Lung microvascular endothelial cell (primary cell): ENCODE data around the gene PRR22. TPM values are rescaled to one million over a fixed set of nuclear protein-coding genes. Genes with fewer than 3 reads are reported as not detected.

Experiments
- DNase-seq, 2 donors: peaks; one replicate each; pipeline versions ENCODE4 v3.0.0 to v3.0.0-alpha.2; 2010; ENCODE audit warnings: low read depth in 2 of 2
- total RNA-seq: library from RNA; depleted of rRNA; stranded (reverse); fragments of >200 nt; gene quantifications from 2 replicates; pipeline ENCODE4 v1.2.1, GENCODE V29; 2014

Gene PRR22
- 0.22 and 0.40 TPM in 2 replicates for total RNA-seq

DNA sequence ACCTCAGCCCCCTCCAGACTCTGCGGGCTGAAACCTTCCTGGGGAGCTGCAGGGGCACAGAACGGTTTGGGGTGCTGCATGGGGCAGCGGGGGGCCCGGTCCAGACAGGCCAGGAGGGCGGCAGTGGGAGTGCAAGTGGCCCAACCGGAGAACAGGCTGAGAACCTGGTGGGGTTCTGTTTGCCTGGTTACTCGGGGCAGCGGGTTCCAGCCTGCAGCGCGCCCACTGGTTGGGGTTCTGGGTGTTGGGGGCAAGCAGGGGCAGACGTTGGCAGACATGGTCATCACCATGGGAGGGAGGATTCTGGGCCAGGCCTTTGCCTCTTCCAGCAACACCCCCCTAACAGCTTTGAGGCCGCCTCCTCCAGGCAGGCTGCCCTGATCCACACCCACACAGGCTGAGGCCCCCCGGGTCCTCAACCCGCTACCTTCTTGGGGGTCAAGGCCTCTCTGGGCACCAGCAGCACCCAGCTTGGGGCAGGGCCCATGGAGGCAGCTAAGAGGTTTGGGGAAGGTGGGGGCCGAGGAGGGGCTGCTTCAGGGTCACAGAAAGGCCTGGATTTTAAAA lies at the start of gene PRR22:
TSS of gene PRR22 (minus strand) at position 166 of the 567 bp plus-strand sequence. CDS start at position 80, 86 bp downstream.
- DNase-seq, result no peak

DNA sequence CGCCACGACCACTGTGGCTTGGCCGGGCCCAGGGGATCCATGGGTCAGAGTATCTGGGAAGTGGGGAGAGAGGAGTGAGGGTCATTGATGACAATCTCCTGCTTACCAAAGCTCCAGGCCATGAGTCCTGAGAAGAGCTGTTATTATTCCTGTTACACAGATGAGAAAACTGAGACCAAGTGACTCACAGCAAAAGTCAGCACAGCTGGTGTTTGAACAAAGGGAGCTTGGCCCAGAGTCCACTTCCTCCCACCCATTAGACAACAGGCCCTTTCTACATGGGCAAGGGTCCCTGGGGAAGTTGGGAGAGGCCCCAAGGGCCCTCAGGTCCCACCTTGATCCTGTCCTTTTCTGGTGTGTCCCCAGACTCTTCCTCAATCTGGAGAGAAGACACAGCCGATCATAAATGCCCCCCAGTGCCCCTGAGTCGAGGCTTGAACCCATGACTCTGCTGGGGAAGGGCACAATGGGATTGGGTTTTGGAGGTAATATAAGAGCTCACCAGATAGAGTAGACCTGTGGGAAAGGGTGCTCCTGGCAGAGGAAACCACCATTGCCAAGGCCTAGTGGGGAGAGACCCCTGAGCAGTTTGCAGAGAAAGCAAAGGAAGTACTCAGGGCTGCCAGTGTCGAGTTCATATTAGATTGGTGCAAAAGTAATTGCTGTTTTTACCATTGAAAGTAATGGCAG lies 48.1 kb upstream of the PRR22 start:
- DNase-seq, result no peak

DNA sequence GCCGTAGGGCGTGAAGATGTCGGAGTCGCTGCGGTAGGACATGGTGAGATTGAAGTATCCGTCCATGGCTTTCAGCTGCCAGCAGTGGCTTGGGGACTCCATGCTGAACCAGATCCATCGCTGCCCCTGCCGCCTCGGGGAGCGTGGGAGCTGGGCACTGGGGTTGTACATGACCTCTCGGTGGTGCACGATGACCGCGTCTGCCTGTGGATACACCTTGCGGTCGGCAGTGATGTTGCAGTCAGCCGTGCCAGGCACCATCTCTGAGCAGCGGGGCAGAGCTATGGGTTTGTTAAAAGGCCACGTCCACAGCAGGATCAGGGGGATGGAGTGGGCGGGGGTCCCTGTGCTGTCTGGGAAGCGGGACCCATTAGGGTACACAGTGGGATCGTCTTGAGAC lies 47.5 kb upstream of the PRR22 start:
- no peak for DNase-seq

DNA sequence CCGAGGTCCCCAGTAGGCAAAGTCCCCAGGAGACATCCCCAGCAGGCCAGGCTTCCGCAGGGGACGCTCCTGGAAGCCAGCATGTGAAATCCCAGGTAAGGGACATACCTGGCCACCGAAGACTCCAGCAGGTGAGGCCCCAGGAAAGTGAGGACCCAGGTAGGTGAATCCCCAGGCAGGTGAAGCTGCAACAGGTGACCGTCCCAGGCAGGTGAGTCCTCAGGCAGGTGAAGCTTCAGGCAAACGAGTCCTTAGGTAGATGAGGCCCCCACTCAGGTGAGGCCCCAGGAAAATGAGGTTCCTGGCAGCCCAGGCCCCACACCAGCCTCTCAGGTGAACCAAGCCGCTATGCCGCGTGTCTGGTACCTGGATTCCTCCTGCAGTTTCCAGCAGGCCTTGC lies 46.6 kb upstream of the PRR22 start:
- no peak for DNase-seq

DNA sequence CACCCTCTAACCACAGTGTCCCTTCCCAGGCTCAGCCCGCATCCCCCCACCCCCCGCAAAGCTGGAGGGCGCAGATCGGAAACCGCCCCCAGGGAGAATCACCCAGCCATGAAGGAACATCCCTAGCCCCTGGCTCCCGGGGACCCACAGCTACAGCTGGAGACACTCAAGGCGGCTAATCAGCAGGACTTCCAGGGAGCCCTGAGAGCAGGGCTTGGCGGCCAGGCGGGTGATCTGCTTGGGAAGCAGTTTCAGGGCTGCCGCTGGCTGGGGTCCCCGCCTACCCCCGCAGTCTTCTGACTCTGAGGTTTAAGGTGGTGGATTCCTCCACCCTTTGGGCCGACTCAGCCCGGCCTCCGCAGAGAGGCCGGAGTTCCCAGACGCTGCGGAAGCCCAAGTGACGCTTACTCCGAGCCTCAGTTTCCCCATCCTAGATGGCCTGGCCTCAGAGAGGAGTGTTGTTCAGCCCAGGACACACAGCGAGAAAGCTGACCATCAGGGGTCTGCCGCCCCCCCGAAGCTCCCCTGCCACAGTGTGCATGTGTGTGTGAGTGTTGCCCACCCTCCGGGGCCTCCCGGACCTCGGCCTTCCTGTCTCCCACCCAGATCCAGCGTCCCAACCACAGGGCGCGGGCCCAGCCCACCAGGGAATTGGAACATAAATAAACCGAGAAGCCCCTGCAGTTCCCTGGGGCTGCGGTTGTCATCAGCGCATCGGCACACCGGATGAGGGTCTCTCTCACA lies 45.2 kb upstream of the PRR22 start:
- no peak for DNase-seq

DNA sequence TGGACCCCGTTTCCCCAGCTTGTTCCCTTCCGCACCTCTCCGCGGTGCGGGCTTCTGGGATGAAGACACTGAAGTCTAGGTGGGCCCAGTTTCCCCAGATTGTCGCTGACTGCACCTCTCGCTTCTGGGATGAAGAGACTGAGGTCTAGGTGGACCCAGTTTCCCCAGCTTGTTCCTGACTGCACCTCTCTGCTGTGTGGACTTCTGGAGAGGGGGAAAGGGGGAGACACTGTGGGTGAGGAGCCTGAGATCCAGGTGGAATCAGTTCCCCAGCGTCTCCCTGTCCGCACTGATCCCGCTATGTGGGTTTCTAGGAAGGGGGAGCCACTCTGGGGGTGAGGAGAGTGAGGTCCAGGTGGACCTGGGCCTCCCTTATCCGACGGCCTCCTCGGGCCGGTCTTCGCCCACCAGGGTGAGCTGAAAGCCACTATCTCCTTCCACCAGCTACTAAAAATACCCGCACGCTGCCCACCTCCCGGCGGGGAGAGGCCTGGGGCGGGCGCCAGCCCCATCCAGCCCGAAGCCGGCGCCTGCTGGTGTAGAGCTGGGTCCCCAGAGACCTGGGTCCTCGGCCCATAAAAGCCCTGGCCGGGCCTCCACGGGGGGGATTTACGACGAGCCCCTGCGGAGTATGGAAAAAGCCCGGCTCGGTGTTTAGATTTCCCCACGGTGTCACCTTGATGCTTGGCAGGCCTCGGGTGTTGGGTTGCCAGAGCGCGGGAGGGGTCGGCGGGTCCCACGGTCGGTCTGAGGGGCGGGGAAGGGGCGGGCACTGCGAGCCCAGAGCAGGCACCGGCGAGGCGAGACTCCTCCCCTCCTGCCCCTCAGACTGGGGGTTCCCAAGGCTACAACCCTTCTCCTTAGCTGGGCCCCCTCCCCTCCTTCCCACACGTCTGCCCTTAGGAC lies 44.4 kb upstream of the PRR22 start:
- DNase-seq, result peak in 1 of 2 donors; percentile 50

DNA sequence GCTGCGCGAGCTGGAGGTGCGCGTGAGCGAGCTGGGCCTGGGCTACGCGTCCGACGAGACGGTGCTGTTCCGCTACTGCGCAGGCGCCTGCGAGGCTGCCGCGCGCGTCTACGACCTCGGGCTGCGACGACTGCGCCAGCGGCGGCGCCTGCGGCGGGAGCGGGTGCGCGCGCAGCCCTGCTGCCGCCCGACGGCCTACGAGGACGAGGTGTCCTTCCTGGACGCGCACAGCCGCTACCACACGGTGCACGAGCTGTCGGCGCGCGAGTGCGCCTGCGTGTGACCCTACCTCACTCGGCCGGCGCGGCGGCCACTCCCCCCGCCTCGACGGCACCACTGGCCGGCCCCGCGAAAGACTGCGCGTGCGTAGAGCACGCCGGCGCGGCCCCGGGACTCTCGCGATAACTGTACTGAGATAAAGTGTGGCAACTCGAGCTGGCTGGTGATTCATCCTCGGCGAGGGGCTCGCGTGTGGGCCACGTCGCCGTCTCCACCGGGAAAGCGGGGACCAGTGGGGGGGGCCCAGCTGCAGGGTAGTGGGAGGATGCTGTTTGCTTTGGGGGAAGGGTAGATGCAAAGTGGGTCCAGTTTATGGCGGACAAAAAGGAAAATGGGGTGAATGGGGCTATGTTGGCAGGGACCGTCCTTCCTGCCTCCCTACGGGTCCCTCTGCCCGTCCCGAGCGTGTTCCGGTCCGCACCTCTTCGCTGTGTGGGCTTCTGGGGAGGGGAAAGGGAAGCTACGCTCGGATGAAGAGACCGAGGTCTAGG lies 43.5 kb upstream of the PRR22 start:
- peak; percentile 86 to 96 for DNase-seq

DNA sequence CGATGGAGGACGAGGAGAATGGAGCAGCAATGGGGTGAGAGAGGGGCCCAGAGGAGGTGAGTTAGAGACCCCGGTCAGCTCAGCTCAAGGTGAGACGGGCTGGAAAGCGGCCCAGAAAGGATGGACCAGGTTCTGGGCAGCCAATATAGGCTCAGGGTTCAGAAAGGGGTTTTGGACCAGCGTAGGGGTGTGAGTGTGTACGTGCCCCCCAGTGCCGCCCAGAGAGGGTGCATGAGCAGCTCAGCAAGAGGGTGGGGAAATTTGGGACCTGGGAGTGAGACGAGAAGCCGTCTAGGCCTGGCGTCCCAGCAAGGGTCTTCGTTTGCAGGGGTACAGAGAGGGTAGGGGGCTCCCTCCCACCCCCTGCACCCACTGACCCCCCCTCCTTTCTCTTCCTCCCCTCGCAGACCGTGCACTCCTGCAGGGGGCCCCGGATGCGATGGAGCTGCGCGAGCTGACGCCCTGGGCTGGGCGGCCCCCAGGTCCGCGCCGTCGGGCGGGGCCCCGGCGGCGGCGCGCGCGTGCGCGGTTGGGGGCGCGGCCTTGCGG lies 42.9 kb upstream of the PRR22 start:
- DNase-seq, result no peak

DNA sequence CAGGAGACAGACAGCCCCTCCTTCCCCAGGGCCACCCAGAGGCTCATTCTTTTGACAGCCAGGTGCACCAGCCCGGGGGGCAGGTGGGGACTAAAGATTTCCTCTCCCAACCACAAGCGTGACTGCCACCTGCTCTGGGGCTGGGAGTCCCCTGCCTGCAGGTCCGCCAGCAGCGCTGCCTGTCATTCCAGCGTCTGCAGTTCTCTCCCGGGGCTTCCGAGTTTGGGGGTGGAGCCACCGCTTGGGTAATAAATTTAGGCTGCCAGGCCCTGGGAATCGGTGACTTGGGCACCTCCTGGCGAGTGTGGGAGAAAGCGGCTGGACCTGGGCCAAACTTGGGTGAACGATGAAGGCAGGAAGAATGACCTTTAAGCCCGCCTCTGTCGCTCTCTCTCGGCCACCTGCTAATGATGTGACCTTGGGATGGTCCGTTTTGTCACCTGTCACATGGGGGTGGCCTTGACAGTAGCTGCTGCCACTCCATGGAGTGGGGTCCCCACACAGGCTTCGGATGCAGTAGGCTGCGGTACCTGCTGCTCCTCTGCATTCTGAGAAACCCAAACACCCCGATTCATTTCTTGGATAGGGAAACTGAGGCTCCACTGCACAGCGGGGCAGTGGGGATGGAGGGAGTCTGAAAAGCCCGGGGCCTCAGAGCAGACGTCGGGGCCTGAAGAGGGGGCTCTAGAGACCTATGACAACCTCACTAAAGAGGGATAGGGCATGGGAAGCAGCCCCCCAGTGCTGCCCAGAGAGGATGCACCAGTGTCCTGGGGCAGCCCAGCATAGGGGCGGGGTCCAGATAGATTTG lies 42.2 kb upstream of the PRR22 start:
- peak in 1 of 2 donors; percentile 19 for DNase-seq

DNA sequence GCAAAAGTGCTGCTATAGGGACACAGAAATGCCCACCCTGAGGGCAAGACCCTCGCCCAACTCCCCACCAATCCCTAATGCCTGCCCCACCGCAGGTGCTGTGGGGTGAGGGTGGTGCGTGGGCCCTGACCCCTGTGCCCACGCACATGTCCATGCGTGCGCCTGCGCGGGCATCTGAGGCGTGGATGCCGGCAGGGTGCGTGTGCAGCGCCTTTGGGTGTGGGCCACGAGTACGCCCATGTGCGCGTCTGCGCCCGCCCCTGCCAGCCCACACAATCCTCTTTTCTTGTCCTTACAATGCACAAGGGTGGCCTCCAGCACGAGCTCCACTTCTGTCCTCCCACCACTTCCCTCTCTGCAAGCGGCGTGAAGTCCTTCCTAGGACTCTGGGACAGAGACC lies 40.6 kb upstream of the PRR22 start:
- DNase-seq, result no peak

DNA sequence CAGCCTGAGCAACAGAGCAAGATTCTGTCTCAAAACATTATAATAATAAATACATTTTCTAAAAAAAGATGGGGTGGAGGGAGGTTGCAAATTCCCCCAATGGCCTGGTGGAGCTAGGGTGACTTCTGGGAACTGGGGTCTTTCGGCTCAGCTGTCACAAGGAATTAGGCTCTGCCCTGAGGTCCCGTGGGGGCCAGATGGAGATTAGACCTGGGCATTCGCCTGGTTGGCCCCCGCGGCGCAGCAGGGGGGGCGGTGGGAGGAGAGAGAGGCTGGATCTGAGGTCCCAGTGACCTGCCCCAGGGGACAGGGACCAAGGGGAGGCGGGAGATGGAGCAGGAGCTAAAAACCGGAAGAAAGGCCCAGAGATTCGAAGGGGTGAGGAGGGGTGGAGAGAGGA lies 40.2 kb upstream of the PRR22 start:
- DNase-seq, result no peak

DNA sequence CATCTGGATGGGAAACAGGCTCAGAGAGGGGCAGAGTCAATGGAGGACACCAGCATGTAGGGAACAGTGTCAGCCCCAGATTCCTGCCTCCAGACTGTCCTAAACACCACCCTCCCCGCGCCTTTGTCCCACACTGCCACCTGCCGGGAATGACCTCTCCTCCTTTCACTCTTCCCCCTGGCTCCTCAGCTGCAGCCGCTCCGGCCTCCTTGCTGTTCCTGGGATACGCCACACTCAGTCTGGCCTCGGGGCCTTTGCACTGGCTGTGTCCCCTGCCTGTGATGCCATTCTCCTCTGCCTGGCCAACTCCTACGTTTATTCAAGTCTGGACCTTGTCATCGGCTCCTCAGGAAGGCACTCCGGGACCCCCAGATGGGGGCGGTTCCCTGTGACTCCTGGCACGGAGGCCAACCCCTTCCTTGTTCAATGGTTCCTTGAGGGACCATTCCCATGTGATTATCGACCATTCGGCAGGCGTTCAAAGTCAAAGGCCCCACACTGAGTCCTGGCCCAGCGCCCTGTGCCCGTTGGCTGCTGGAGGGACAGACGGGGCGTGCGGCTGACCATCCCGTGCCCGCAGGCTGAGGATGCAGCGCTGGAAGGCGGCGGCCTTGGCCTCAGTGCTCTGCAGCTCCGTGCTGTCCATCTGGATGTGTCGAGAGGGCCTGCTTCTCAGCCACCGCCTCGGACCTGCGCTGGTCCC lies 39.2 kb upstream of the PRR22 start:
- no peak for DNase-seq

DNA sequence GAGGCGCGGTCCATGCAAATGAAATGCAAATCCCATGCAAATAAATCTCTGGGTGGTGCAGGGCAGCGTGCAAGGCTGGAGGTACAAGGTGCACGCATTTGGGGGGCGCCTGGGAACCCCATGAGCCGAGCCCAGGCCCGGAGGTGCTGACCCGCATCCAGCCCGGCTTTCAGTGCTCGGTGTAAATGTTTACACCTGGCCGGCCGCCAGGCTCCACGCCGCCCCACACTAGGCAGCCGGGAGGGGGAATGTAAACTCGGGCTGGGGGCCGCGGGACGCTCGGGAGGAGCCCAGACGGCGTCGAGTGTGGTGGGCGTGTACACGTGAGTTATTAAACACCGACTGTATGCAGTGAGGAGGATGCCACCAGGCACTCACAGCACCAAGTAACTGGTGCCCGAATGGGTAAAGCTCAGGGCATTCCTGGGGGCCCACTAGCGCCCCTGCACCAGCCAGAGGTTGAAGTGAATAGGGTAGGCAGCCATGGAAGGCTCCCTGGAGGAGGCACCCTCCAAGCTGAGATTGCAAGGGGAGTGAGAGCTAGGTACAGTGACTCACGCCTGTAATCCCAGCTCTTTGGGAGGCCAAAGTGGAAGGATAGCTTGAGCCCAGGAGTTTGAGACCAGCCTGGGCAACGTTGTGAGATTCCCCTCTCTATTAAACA lies 37.8 kb upstream of the PRR22 start:
- no peak for DNase-seq

DNA sequence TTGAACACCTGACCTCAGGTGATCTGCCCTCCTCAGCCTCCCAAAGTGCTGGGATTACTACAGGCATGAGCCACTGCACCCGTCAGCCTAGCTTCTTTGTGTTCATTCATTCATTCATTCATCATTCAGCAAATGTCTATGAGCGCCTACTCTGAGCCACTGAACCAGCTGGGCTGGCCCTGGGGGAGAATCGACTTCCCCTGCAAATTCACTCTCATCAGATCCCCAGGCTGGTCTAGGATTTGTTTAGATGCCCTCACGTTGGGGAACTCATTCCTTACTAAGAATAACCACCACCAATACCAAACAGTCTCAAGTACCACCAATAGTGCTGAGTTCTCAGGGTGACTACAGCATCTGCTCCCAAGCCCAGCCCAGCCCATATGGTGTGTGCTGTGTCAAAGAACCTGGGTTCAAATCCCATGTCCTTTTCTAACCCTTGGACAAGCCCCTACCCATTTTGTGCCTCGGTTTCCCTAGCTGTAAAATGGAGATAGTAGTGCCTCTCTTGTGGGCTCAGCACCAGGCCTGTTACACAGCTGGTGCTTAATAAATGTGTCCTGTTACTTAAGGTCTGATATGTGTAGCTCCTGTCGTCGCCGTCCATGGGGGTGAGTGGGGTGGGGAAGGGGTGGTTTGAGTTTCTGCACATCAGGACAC lies 37.1 kb upstream of the PRR22 start:
- DNase-seq, result no peak

DNA sequence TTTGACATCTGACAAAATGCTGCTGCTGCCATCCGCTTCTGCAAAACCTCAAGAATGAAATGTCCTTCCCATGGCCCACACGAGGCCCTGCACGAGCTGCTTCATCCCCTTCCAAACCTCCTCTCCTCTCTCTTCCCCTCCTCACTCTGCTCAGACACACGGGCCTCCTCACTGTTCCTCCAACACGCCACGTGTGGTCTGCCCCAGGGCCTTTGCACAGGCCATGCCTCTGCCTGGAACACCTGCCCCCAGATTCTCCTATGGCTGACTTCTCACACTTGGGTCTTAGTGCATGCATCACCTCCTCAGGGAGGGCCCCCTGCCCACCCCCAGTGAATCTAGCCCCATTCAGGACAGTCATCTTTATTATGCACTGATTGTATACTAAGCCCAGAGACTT lies 36.2 kb upstream of the PRR22 start:
- no peak for DNase-seq

DNA sequence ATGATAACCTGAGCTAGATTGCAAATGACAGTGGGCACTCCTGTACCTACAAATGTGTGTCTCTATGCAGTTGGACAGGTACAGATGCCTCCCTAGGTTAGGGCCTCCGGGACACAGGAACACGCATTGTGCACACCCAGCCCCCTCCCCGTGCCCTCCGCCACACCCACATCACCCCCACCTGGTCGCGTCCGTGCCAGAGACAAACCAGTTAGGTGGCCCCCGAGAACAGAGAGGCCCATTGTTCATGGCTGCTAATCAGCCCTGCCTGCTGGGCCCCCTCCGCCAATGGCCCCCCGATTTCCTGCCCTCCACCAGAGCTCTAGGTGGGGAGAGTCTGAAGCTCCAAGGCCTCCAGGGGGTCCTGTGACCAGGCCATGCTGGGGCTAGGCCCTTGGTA lies 34.0 kb upstream of the PRR22 start:
- DNase-seq, result no peak

DNA sequence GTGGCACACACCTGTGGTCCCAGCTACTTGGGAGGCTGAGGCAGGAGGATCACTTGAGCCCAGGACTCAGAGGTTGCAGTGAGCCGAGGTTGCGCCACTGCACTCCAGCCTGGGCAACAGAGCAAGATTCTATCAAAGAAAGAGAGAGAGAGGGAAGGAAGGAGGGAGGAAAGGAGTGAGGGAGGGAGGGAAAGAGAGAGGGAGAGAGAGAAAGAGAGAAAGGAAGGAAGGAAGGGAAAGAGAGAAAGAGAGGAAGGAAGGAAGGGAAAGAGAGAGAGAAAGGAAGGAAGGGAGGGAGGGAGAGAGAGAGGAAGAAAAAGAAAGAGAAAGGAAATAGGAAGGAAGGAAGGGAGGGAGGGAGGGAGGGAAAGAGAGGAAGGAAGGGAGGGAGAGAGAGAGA lies 32.7 kb upstream of the PRR22 start:
- no peak for DNase-seq

DNA sequence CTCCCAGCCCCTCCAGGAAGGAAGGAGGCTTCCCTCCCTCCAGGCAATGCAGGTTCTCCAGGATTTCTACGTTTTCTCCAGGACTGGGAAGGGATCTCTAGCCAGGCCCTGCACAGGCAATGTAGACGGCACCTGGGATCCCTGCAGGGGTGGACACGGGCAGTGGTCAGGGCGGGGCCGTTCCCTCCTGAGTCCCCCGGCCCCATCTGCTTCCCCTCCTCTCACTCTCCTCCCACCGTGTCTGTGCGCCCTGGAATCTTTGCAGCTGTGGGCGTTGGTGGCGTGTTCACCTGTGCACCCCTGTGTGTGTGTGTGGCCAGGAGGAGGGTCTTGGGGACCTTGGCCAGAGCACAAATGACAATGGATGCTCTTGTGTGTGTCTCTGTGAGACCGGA lies 30.3 kb upstream of the PRR22 start:
- DNase-seq, result no peak
